RWPE2 (cell line): Measurements from ENCODE around the gene NECTIN2.

ENCODE experiments used
- ATAC-seq: fragments of 200-7000 bp; cut with Tn5 transposase; 3 replicates; pipeline ENCODE4 v1.9.1; 2021; ENCODE audit warnings: low read depth
- DNase-seq: peaks from one replicate; pipeline ENCODE4 v3.0.0-alpha.2; 2020; ENCODE audit warnings: low spot score
- H3K27ac ChIP-seq: fragments of 450-650 bp; 2 replicates; pipeline ENCODE4 v1.5.1; 2017; ENCODE audit warnings: mild to moderate bottlenecking; ENCODE audit not compliant: poor library complexity, severe bottlenecking
- H3K27me3 ChIP-seq: fragments of 250-450 bp; sonication (Bioruptor Pico); 2 replicates; pipeline ENCODE4 v1.5.1; 2021; ENCODE audit warnings: mild to moderate bottlenecking, moderate library complexity; ENCODE audit not compliant: insufficient read depth, poor library complexity, severe bottlenecking
- H3K36me3 ChIP-seq: fragments of 250-450 bp; sonication (Bioruptor Pico); 2 replicates; pipeline ENCODE4 v1.5.1; 2020; ENCODE audit warnings: low read depth, mild to moderate bottlenecking, moderate library complexity
- H3K4me1 ChIP-seq: fragments of 250-450 bp; sonication (Bioruptor Pico); 2 replicates; pipeline ENCODE4 v1.5.1; 2021; ENCODE audit warnings: mild to moderate bottlenecking, moderate library complexity; ENCODE audit not compliant: insufficient read depth, poor library complexity, severe bottlenecking
- H3K4me3 ChIP-seq: fragments of 250-450 bp; sonication (Bioruptor Pico); 2 replicates; pipeline ENCODE4 v1.5.1; 2021; ENCODE audit warnings: mild to moderate bottlenecking, moderate library complexity; ENCODE audit not compliant: severe bottlenecking
- H3K9me3 ChIP-seq: fragments of 250-450 bp; sonication (Bioruptor Pico); 2 replicates; pipeline ENCODE4 v1.5.1; 2021; ENCODE audit warnings: mild to moderate bottlenecking, moderate library complexity; ENCODE audit not compliant: severe bottlenecking
- CTCF ChIP-seq: fragments of 450-650 bp; IDR thresholded peaks from one replicate; pipeline ENCODE4 v1.5.1; 2017; ENCODE audit warnings: mild to moderate bottlenecking, moderate library complexity; ENCODE audit not compliant: poor library complexity, severe bottlenecking

Gene NECTIN2

GRCh38 chr19:44903602-44904425 lies 57.7 kb downstream of the NECTIN2 start:
- H3K27ac ChIP-seq: no peak overlapping the region
- peak; percentile 18; the same call in 1 of the 3 replicates for ATAC-seq
- H3K9me3 ChIP-seq: no peaks in the 10 kb centered on the region
- no peak for DNase-seq
- peaks cover 39% of the 10 kb centered on the region for H3K36me3 ChIP-seq
- no peaks in the 10 kb centered on the region for H3K4me1 ChIP-seq
- H3K27me3 ChIP-seq: no peaks in the 10 kb centered on the region
- no peak overlapping the region for H3K4me3 ChIP-seq
- peak; percentile 96 for TF ChIP-seq CTCF

- Histone ChIP-seq H3K36me3 (peaks cover 32% of the 10 kb centered on the region), H3K4me1 (no peaks in the 10 kb centered on the region), H3K9me3 (no peaks in the 10 kb centered on the region), H3K27me3 (no peaks in the 10 kb centered on the region), H3K27ac (no peak overlapping the region), H3K4me3 (no peak overlapping the region)
- ATAC-seq (no peak), DNase-seq (no peak)
- TF ChIP-seq CTCF: no peak
Observed at GRCh38 chr19:44904426-44904994, 58.4 kb downstream of the NECTIN2 start.

- DNase-seq: no peak
- Histone ChIP-seq H3K4me1 (no peaks in the 10 kb centered on the region), H3K36me3 (peaks cover 22% of the 10 kb centered on the region), H3K27ac (no peak within 1 kb of the TSS), H3K9me3 (no peaks in the 10 kb centered on the region), H3K4me3 (peak within 1 kb of the TSS; percentile 17), H3K27me3 (no peaks in the 10 kb centered on the region)
- peak; percentile 37 for ATAC-seq
- no peak for TF ChIP-seq CTCF
Observed at GRCh38 chr19:44905437-44906160, 59.5 kb downstream of the NECTIN2 start, which contains the start of gene APOE. TSS of gene APOE (plus strand) at chr19:44905796. CDS start at chr19:44906625, 829 bp downstream.

- H3K27ac ChIP-seq: no peak overlapping the region
- H3K27me3 ChIP-seq: no peaks in the 10 kb centered on the region
- DNase-seq (no peak), ATAC-seq (no peak)
- peaks cover 5% of the 10 kb centered on the region for H3K36me3 ChIP-seq
- H3K4me3 ChIP-seq: no peak overlapping the region
- H3K9me3 ChIP-seq: no peaks in the 10 kb centered on the region
- TF ChIP-seq CTCF: no peak
- no peaks in the 10 kb centered on the region for H3K4me1 ChIP-seq
Observed at GRCh38 chr19:44907613-44908012, 61.5 kb downstream of the NECTIN2 start.
